Astrocyte (in vitro differentiated cells and primary cell): ENCODE data around the gene SCLY. TPM values are rescaled to one million over a fixed set of nuclear protein-coding genes. Genes with fewer than 3 reads are reported as not detected.

Source experiments
- DNase-seq: peaks from one replicate; pipeline ENCODE4 v3.0.0-alpha.2; 2010; ENCODE audit warnings: low read depth
- FAIRE-seq: peaks from 2 replicates; lab custom pipeline; 2011; peaks lifted over from hg19 to GRCh38; lab: Jason Lieb, UNC
- H2AFZ ChIP-seq: 2 replicates; pipeline ENCODE4 v1.6.0; 2012; ENCODE audit warnings: low read depth, low read length, inconsistent platforms
- H3K27ac ChIP-seq: 2 replicates; pipeline ENCODE4 v1.5.1; 2011; ENCODE audit warnings: low read depth, low read length, inconsistent platforms
- H3K27me3 ChIP-seq: 2 replicates; pipeline ENCODE4 v1.6.0; 2011; ENCODE audit warnings: low read length, inconsistent platforms; ENCODE audit not compliant: insufficient read depth
- H3K36me3 ChIP-seq: 2 replicates; pipeline ENCODE4 v1.5.1; 2011; ENCODE audit warnings: low read length, inconsistent platforms; ENCODE audit not compliant: insufficient read depth
- H3K4me1 ChIP-seq: 2 replicates; pipeline ENCODE4 v1.5.1; 2011; ENCODE audit warnings: low read length, inconsistent platforms; ENCODE audit not compliant: insufficient read depth
- H3K4me2 ChIP-seq: 2 replicates; pipeline ENCODE4 v1.6.0; 2012; ENCODE audit warnings: low read length, inconsistent platforms
- H3K4me3 ChIP-seq: 2 replicates; pipeline ENCODE4 v1.5.1; 2011; ENCODE audit warnings: low read depth, mild to moderate bottlenecking, low read length, inconsistent platforms; ENCODE audit not compliant: insufficient read depth
- H3K79me2 ChIP-seq: 2 replicates; pipeline ENCODE4 v1.6.0; 2012; ENCODE audit warnings: mild to moderate bottlenecking, low read length, inconsistent platforms; ENCODE audit not compliant: insufficient read depth
- H3K9ac ChIP-seq: 2 replicates; pipeline ENCODE4 v1.6.0; 2012; ENCODE audit warnings: mild to moderate bottlenecking, low read length, inconsistent platforms
- H3K9me3 ChIP-seq: 2 replicates; pipeline ENCODE4 v1.5.1; 2012; ENCODE audit warnings: low read depth, mild to moderate bottlenecking, low read length, inconsistent platforms; ENCODE audit not compliant: insufficient read depth
- H4K20me1 ChIP-seq: 2 replicates; pipeline ENCODE4 v1.6.0; 2012; ENCODE audit warnings: low read length, inconsistent platforms; ENCODE audit not compliant: insufficient read depth
- H3K27ac Mint-ChIP-seq: one replicate; pipeline ENCODE4 v1.8.0; 2021; ENCODE audit warnings: mild to moderate bottlenecking, mixed read lengths; ENCODE audit not compliant: unreplicated experiment
- H3K27me3 Mint-ChIP-seq: one replicate; pipeline ENCODE4 v1.8.0; 2021; ENCODE audit warnings: low read depth, mixed read lengths; ENCODE audit not compliant: unreplicated experiment
- H3K36me3 Mint-ChIP-seq: one replicate; pipeline ENCODE4 v1.8.0; 2021; ENCODE audit warnings: low read depth, mixed read lengths; ENCODE audit not compliant: unreplicated experiment
- H3K4me1 Mint-ChIP-seq: one replicate; pipeline ENCODE4 v1.8.0; 2021; ENCODE audit warnings: low read depth, mixed read lengths; ENCODE audit not compliant: unreplicated experiment
- H3K4me3 Mint-ChIP-seq: one replicate; pipeline ENCODE4 v1.8.0; 2021; ENCODE audit warnings: mild to moderate bottlenecking, moderate library complexity, mixed read lengths; ENCODE audit not compliant: unreplicated experiment
- H3K9me3 Mint-ChIP-seq: one replicate; pipeline ENCODE4 v1.8.0; 2021; ENCODE audit warnings: mild to moderate bottlenecking, mixed read lengths; ENCODE audit not compliant: unreplicated experiment
- EZH2 ChIP-seq: IDR thresholded peaks from 2 replicates; pipeline ENCODE4 v1.6.1; 2012; ENCODE audit warnings: mild to moderate bottlenecking, low read length, inconsistent platforms; ENCODE audit not compliant: insufficient read depth
- total RNA-seq: library from RNA; stranded (reverse); gene quantifications from 2 replicates; pipeline ENCODE4 v1.2.1, GENCODE V29; 2021
- TF ChIP-seq, protein P1 (sequence below): IDR thresholded peaks from 2 replicates; pipeline ENCODE4 v1.5.1; 2011; ENCODE audit warnings: low read depth, mild to moderate bottlenecking, inconsistent platforms, low read length, moderate library complexity; ENCODE audit not compliant: insufficient read depth

SCLY gene
- total RNA-seq, 1 donor from 2014 or later: 15.4 TPM

DNA sequence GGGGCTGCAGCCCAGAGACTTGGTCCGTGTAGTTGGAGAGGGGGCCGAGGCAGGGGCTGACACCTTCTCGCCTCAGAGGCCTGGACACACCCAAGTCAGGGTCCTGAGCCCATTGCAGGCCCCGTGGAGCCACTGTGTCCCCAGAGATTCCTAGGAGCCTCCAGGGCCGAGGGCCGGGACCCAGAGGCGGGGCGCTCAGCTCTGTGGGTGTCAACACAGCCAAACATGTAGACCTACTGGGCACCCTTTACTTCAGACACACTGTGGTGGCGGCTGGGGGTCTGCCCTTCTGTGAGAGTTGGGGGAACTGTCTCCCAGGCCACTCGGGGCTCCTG, 38.9 kb downstream of the SCLY start:
- H3K4me2 ChIP-seq: no peak overlapping the region
- no peak for FAIRE-seq
- H3K36me3 ChIP-seq: no peaks in the 10 kb centered on the region
- H3K4me1 Mint-ChIP-seq: no peaks in the 10 kb centered on the region
- H3K4me1 ChIP-seq: no peaks in the 10 kb centered on the region
- H3K9me3 ChIP-seq: no peaks in the 10 kb centered on the region
- H3K27ac Mint-ChIP-seq: no peak overlapping the region
- DNase-seq: no peak
- peaks cover 5% of the 10 kb centered on the region for H3K36me3 Mint-ChIP-seq
- H3K4me3 ChIP-seq: no peak overlapping the region
- H4K20me1 ChIP-seq: no peaks in the 10 kb centered on the region
- no peak overlapping the region for H3K9ac ChIP-seq
- H3K9me3 Mint-ChIP-seq: peaks cover 2% of the 10 kb centered on the region
- no peak overlapping the region for H3K4me3 Mint-ChIP-seq
- TF ChIP-seq EZH2: no peak
- TF ChIP-seq, protein P1, sequence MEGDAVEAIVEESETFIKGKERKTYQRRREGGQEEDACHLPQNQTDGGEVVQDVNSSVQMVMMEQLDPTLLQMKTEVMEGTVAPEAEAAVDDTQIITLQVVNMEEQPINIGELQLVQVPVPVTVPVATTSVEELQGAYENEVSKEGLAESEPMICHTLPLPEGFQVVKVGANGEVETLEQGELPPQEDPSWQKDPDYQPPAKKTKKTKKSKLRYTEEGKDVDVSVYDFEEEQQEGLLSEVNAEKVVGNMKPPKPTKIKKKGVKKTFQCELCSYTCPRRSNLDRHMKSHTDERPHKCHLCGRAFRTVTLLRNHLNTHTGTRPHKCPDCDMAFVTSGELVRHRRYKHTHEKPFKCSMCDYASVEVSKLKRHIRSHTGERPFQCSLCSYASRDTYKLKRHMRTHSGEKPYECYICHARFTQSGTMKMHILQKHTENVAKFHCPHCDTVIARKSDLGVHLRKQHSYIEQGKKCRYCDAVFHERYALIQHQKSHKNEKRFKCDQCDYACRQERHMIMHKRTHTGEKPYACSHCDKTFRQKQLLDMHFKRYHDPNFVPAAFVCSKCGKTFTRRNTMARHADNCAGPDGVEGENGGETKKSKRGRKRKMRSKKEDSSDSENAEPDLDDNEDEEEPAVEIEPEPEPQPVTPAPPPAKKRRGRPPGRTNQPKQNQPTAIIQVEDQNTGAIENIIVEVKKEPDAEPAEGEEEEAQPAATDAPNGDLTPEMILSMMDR: no peak
- peaks cover 10% of the 10 kb centered on the region for H3K27me3 Mint-ChIP-seq
- H3K79me2 ChIP-seq: no peaks in the 10 kb centered on the region
- no peak overlapping the region for H2AFZ ChIP-seq
- no peaks in the 10 kb centered on the region for H3K27me3 ChIP-seq
- no peak overlapping the region for H3K27ac ChIP-seq

DNA sequence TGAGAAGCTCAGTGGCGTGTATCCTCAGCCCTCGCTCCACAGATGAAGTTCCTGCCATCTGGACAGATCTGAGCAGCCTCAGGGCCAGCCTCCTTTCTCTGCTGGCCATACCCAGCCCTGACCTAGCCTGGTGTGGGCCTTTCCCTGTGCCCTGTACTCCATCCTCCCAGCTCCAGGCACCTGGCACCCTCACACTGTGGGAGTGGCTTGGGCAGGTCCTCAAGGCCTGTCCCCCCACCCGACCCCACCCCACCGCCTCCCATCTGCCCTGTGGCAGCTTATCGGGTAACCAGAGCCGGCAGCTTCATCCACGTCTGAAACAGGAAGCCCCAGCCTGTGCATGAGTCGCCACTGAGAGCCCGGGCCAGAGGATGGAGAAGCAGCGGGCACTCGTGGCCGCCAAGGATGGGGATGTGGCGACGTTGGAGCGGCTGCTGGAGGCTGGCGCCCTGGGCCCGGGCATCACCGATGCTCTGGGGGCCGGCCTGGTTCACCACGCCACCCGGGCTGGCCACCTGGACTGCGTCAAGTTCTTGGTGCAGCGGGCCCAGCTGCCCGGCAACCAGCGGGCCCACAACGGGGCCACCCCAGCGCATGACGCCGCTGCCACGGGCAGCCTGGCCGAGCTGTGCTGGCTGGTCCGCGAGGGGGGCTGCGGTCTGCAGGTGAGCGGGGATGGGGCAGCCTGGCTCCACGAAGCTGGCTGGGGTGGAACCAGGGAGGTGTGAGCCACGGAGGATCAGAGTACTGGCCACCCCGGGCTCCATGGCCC, 39.4 kb downstream of the SCLY start, which contains the start of gene ESPNL:
TSS of gene ESPNL (plus strand) at position 292 of the 772 bp plus-strand sequence. CDS start at position 372, 80 bp downstream.
- no peaks in the 10 kb centered on the region for H3K4me1 ChIP-seq
- H3K9me3 ChIP-seq: no peaks in the 10 kb centered on the region
- no peak within 1 kb of the TSS for H3K4me3 ChIP-seq
- DNase-seq (no peak), FAIRE-seq (no peak)
- no peaks in the 10 kb centered on the region for H3K4me1 Mint-ChIP-seq
- no peak within 1 kb of the TSS for H3K9ac ChIP-seq
- H3K4me3 Mint-ChIP-seq: no peak within 1 kb of the TSS
- H3K27me3 Mint-ChIP-seq: peaks cover 10% of the 10 kb centered on the region
- H3K36me3 ChIP-seq: no peaks in the 10 kb centered on the region
- no peak within 1 kb of the TSS for H3K27ac Mint-ChIP-seq
- no peaks in the 10 kb centered on the region for H4K20me1 ChIP-seq
- H3K27ac ChIP-seq: no peak within 1 kb of the TSS
- H3K9me3 Mint-ChIP-seq: no peaks in the 10 kb centered on the region
- no peak for TF ChIP-seq EZH2
- TF ChIP-seq, protein P1: no peak
- no peak within 1 kb of the TSS for H3K4me2 ChIP-seq
- peaks cover 5% of the 10 kb centered on the region for H3K36me3 Mint-ChIP-seq
- no peaks in the 10 kb centered on the region for H3K27me3 ChIP-seq
- H3K79me2 ChIP-seq: no peaks in the 10 kb centered on the region
- H2AFZ ChIP-seq: no peak within 1 kb of the TSS
